GM12874 (cell line): ENCODE results near the gene EPG5.

Experiments
- TF ChIP-seq, protein P1 (sequence below): IDR thresholded peaks from 2 replicates; pipeline ENCODE4 v1.5.1; 2011; ENCODE audit warnings: low read depth, mild to moderate bottlenecking, control low read depth, low read length, moderate library complexity; ENCODE audit not compliant: insufficient read depth

Gene EPG5

DNA sequence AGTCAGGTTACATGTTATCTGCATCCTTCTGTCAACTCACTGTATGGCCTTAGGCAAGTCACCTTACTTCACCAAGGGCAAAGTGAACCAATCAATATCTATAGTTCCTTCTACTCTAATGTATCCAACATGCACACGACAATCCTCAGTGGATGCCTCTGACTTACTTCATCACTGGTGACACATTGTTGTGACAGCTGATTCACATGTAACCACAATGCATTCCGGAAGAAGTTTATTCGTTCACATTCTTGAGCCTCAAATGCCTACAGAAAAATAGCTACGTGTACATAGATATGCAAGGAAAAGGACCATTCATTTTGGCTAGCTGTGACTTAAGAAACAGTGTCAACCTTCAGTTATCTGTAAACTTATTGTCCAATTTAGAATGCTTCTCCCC is 26.3 kb upstream of the EPG5 start:
- TF ChIP-seq, protein P1, sequence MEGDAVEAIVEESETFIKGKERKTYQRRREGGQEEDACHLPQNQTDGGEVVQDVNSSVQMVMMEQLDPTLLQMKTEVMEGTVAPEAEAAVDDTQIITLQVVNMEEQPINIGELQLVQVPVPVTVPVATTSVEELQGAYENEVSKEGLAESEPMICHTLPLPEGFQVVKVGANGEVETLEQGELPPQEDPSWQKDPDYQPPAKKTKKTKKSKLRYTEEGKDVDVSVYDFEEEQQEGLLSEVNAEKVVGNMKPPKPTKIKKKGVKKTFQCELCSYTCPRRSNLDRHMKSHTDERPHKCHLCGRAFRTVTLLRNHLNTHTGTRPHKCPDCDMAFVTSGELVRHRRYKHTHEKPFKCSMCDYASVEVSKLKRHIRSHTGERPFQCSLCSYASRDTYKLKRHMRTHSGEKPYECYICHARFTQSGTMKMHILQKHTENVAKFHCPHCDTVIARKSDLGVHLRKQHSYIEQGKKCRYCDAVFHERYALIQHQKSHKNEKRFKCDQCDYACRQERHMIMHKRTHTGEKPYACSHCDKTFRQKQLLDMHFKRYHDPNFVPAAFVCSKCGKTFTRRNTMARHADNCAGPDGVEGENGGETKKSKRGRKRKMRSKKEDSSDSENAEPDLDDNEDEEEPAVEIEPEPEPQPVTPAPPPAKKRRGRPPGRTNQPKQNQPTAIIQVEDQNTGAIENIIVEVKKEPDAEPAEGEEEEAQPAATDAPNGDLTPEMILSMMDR, result no peak

DNA sequence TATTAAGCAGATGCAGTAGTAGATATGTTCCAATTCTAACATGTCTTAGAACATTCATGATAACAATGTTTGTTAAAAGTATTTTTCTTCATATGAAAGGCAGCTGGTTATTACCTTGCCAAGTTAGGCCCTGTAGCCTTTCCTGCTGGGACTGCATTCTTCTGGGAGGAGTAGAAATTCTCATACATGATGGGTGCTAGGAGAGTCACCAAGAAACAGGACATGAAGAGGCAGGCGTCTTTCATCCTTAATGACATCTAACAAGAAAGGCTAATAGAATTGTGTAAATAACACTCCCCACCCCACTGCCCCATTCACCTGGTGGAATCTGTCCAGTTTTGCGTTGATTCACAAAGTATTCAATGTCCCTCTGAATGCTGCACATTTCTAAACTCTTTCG is 24.7 kb upstream of the EPG5 start:
- TF ChIP-seq, protein P1, result no peak

- TF ChIP-seq, protein P1, result no peak
Observed at GRCh38 chr18:45984546-45985235, 17.6 kb upstream of the EPG5 start.

- TF ChIP-seq, protein P1, result no peak
Observed at GRCh38 chr18:45981821-45982220, 14.7 kb upstream of the EPG5 start.

DNA sequence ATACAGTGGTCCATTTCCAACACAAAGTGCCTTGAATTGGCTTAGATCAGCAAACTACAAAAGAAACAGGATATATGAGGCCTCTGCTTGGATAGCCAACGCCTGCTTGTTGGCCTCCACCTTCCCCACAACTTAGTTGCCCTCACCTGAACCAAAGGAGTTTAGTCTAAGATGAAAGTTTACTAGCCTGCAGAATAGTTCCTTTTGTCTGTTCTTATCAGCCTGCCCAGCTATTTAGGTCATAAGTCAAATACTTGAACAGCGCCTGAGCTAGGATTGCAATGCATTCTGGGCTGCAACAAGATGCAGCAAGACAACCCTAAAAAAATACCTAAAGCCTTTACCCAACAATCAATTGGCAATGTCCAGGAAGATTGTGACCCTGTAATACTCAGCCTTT is 13.1 kb upstream of the EPG5 start:
- TF ChIP-seq, protein P1, result no peak

- TF ChIP-seq, protein P1, result no peak
Observed at GRCh38 chr18:45978084-45978483, 11.0 kb upstream of the EPG5 start.

- TF ChIP-seq, protein P1, result no peak
Observed at GRCh38 chr18:45976974-45977373, 9.8 kb upstream of the EPG5 start.
